Loucy (cell line): ENCODE results near the gene SCFD1.
"Not testable (repeated sequence)": the region's sequence is repeated elsewhere in the genome, so short reads cannot be mapped to it uniquely, and the experiment has no call there.

Experiments used
- H2AFZ ChIP-seq: fragments of 200-600 bp; sonication (generic); 2 replicates; pipeline ENCODE4 v1.6.0; 2016; ENCODE audit warnings: antibody characterized with exemption, mild to moderate bottlenecking, low read length, moderate library complexity
- H3F3A ChIP-seq: fragments of 200-600 bp; 2 replicates; pipeline ENCODE4 v1.6.0; 2016; ENCODE audit warnings: antibody characterized with exemption, low read depth, mild to moderate bottlenecking
- H3K27me3 ChIP-seq: fragments of 200-600 bp; sonication (generic); 2 replicates; pipeline ENCODE4 v1.6.1; 2014; ENCODE audit warnings: low read length, mild to moderate bottlenecking; ENCODE audit not compliant: insufficient read depth, poor library complexity, severe bottlenecking
- H3K36me3 ChIP-seq: fragments of 200-600 bp; sonication (generic); 2 replicates; pipeline ENCODE4 v1.6.1; 2016; ENCODE audit warnings: low read length; ENCODE audit not compliant: insufficient read depth
- H3K4me1 ChIP-seq: fragments of 200-600 bp; sonication (generic); 2 replicates; pipeline ENCODE4 v1.5.1; 2014; ENCODE audit warnings: low read length, mild to moderate bottlenecking; ENCODE audit not compliant: insufficient read depth, poor library complexity, severe bottlenecking
- H3K4me2 ChIP-seq: fragments of 200-600 bp; sonication (generic); 2 replicates; pipeline ENCODE4 v1.6.0; 2014; ENCODE audit warnings: antibody characterized with exemption, low read length, low read depth, mild to moderate bottlenecking; ENCODE audit not compliant: poor library complexity, severe bottlenecking
- H3K4me3 ChIP-seq: fragments of 200-600 bp; sonication (generic); 2 replicates; pipeline ENCODE4 v1.5.1; 2014; ENCODE audit warnings: low read length, mild to moderate bottlenecking, mixed read lengths; ENCODE audit not compliant: poor library complexity, severe bottlenecking
- H3K79me2 ChIP-seq: fragments of 200-600 bp; sonication (generic); 2 replicates; pipeline ENCODE4 v1.6.1; 2014; ENCODE audit warnings: low read length; ENCODE audit not compliant: insufficient read depth
- H3K9ac ChIP-seq: fragments of 200-600 bp; sonication (generic); 2 replicates; pipeline ENCODE4 v1.6.0; 2014; ENCODE audit warnings: mild to moderate bottlenecking, low read depth, low read length, moderate library complexity; ENCODE audit not compliant: poor library complexity, severe bottlenecking
- H3K9me2 ChIP-seq: fragments of 200-600 bp; sonication (generic); replicated peaks from 2 replicates; pipeline ENCODE4 v1.6.1; 2016; ENCODE audit warnings: low read depth, low read length, mixed read lengths
- H3K9me3 ChIP-seq: fragments of 200-600 bp; sonication (generic); 2 replicates; pipeline ENCODE4 v1.6.1; 2014; ENCODE audit warnings: mild to moderate bottlenecking, antibody characterized with exemption, low read length, low read depth; ENCODE audit not compliant: insufficient read depth
- H4K20me1 ChIP-seq: fragments of 200-600 bp; sonication (generic); 2 replicates; pipeline ENCODE4 v1.6.0; 2014; ENCODE audit warnings: antibody characterized with exemption, low read length, mild to moderate bottlenecking; ENCODE audit not compliant: insufficient read depth, poor library complexity, severe bottlenecking
- EZH2phosphoT487 ChIP-seq: fragments of 200-600 bp; IDR thresholded peaks from 2 replicates; pipeline ENCODE4 v1.6.1; 2018; ENCODE audit warnings: antibody characterized with exemption, mild to moderate bottlenecking, moderate library complexity, borderline replicate concordance
- TF ChIP-seq, protein P1 (sequence below): fragments of 200-600 bp; sonication (generic); conservative IDR thresholded peaks from 2 replicates; pipeline ENCODE4 v1.5.1; 2014; ENCODE audit warnings: mild to moderate bottlenecking, antibody characterized with exemption, low read length

SCFD1 gene

DNA sequence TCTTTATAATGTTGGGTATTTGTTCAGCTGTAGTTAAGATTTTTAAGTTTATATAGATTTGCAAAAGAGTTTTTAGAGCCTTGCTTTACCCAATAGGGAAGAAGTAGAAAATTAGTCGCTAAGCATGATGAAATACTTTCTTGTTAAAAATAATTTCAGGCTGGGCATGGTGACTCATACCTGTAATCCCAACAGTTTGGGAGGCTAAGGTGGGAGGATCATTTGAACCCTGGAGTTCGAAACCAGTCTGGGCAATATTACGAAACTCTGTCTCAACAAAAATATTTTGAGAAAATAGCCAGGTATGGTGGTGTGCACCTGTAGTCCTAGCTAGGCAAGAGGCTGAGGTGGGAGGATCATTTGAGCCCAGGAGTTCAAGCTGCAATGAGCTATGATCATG lies 18.7 kb upstream of the SCFD1 start:
- Histone ChIP-seq H3K4me1 (no peaks in the 10 kb centered on the region), H3F3A (no peaks in the 10 kb centered on the region), H3K4me2 (no peak overlapping the region), H3K27me3 (no peaks in the 10 kb centered on the region), H3K9me2 (no peaks in the 10 kb centered on the region), H3K9ac (no peak overlapping the region), H3K9me3 (no peaks in the 10 kb centered on the region), H3K79me2 (no peaks in the 10 kb centered on the region), H4K20me1 (no peaks in the 10 kb centered on the region), H3K36me3 (peaks cover 92% of the 10 kb centered on the region), H2AFZ (no peak overlapping the region), H3K4me3 (no peak overlapping the region)
- TF ChIP-seq EZH2phosphoT487: no peak
- TF ChIP-seq, protein P1, sequence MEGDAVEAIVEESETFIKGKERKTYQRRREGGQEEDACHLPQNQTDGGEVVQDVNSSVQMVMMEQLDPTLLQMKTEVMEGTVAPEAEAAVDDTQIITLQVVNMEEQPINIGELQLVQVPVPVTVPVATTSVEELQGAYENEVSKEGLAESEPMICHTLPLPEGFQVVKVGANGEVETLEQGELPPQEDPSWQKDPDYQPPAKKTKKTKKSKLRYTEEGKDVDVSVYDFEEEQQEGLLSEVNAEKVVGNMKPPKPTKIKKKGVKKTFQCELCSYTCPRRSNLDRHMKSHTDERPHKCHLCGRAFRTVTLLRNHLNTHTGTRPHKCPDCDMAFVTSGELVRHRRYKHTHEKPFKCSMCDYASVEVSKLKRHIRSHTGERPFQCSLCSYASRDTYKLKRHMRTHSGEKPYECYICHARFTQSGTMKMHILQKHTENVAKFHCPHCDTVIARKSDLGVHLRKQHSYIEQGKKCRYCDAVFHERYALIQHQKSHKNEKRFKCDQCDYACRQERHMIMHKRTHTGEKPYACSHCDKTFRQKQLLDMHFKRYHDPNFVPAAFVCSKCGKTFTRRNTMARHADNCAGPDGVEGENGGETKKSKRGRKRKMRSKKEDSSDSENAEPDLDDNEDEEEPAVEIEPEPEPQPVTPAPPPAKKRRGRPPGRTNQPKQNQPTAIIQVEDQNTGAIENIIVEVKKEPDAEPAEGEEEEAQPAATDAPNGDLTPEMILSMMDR: no peak

DNA sequence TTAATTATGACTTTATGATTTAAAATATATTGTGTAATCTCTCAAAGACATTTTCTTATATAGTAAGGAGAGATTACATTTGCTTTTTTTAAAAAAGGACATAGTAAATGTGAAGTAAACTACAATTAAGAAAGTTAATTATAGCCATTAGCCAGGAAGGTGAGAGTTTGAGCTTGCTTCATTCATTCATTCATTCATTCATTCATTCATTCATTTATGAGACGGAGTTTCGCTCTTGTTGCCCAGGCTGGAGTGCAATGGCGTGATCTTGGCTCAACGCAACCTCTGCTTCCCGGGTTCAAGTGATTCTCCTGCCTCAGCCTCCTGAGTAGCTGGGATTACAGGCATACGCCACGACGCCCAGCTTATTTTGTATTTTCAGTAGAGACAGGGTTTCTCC lies 17.4 kb upstream of the SCFD1 start:
- H2AFZ ChIP-seq, H3K4me1 ChIP-seq, H3K9me3 ChIP-seq, H4K20me1 ChIP-seq, H3K4me3 ChIP-seq, H3F3A ChIP-seq, H3K9ac ChIP-seq, H3K27me3 ChIP-seq, H3K9me2 ChIP-seq, H3K79me2 ChIP-seq, H3K4me2 ChIP-seq: not testable (repeated sequence)
- H3K36me3 ChIP-seq: peaks cover 92% of the 10 kb centered on the region

DNA sequence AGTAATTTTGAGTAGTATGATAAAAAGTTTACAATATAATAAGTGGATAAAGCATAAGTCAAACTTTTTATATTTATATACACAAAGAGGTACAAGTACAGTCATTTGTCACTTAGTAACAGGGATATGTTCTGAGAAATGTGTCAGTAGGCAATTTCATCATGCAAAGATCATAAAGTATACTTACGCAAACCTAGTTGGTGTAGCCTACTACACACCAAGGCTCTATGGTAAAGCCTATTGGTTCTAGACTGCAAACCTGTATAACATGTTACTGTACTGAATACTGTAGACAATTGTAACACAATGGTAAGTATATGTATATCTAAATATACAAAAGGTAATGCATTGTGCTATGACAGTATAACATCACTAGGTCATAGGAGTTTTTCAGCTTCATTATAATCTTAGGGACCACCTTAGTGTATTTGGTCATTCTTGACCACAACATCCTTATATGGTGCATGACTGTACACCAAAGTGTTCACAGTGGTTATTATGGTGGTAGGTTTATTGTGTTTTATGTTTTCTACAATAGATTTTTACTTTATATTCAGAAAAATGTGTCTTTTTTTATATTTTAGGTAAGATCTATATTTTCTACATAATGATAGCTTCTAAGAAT lies 14.9 kb upstream of the SCFD1 start:
- TF ChIP-seq, protein P1: no peak
- TF ChIP-seq EZH2phosphoT487: no peak
- no peaks in the 10 kb centered on the region for H4K20me1 ChIP-seq

DNA sequence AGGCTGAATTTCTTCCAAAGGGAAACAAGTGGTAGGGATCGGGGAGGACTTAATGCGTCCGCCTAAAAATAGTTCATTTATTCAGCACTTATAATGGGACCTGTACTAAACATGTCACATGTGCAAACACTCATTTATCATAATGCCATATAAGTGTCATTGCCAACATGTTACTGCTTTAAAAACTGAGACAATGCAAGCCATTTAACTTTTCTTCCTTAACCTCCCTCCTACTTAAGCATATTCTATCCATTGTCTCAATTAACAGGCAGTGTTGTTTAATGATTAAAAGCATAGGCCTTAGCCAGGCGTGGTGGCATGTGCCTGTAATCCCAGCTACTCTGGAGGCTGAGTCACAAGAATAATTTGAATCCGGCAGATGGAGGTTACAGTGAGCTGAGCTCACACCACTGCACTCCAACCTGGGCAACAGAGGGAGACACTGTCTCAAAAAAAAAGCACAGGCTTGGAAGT lies 13.5 kb upstream of the SCFD1 start:
- peaks cover 72% of the 10 kb centered on the region for H3K36me3 ChIP-seq
- no peaks in the 10 kb centered on the region for H3F3A ChIP-seq
- no peaks in the 10 kb centered on the region for H3K9me3 ChIP-seq
- no peaks in the 10 kb centered on the region for H3K9me2 ChIP-seq
- no peak overlapping the region for H3K9ac ChIP-seq
- TF ChIP-seq, protein P1: no peak
- TF ChIP-seq EZH2phosphoT487: no peak
- no peaks in the 10 kb centered on the region for H3K79me2 ChIP-seq
- no peak overlapping the region for H3K4me2 ChIP-seq
- no peaks in the 10 kb centered on the region for H3K4me1 ChIP-seq
- H3K4me3 ChIP-seq: no peak overlapping the region
- no peaks in the 10 kb centered on the region for H3K27me3 ChIP-seq
- H4K20me1 ChIP-seq: no peaks in the 10 kb centered on the region
- no peak overlapping the region for H2AFZ ChIP-seq

More for the DNA sequence above, 14.9 kb upstream of the SCFD1 start:
- Histone ChIP-seq H2AFZ (no peak overlapping the region), H3K9ac (no peak overlapping the region), H3K36me3 (peaks cover 85% of the 10 kb centered on the region), H3K4me3 (no peak overlapping the region), H3K4me2 (no peak overlapping the region), H3F3A (no peaks in the 10 kb centered on the region), H3K27me3 (no peaks in the 10 kb centered on the region), H3K4me1 (no peaks in the 10 kb centered on the region), H3K9me3 (no peaks in the 10 kb centered on the region), H3K9me2 (no peaks in the 10 kb centered on the region), H3K79me2 (no peaks in the 10 kb centered on the region)
